ENCODE data around the gene IFT20. TPM values are rescaled to one million over a fixed set of nuclear protein-coding genes. Genes with fewer than 3 reads are reported as not detected.

Gene IFT20
- total and polyA plus RNA-seq, 9 of the 15 experiments (the other 6 are each of a cell fraction or from before 2014, with no cell fraction given) = 11.2 to 38.6 (median 20.1) TPM

DNA sequence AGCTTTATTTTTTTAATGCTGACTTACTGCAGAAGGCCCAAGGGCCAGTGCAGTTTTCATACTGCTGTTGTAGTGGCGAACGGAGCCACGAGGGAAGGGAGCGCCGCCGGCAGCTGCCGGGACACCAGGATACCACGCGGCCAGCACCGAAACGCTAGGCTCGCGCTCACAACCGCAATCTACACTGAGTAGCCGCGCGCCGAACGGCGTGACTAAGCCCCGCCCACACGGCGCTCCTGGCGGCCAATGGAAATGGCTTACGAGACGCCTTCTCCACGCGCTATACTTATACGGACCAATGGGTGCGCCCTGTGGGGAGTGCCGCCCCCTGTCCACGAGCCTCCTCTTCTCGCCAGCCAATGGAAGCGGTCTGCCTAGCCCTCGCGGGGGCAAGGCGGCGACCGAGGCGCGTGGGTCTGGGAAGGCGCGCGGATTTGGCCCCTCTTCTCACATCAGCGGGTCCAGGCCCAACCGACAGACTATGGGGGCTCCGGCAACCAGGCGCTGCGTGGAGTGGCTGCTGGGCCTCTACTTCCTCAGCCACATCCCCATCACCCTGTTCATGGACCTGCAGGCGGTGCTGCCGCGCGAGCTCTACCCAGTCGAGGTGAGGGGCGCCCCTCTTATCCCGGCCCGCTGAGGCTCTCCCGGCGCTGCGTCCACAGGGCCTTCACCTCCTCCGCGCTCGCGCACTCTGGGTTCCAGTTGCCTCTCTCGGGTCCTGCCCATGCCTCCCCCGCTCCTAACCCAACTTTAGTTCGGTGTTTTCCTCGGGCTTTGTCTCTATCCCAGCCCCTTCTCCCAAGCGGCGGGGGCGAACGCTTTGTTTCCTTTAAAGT, 16.3 kb downstream of the IFT20 start, which contains the start of gene TMEM97 (continued):
- TF ChIP-seq KAT2B (IDR thresholded peaks at IDR 0.05; ENCODE audit: low read depth, low read length) = no peak
- peak; percentile 57 for TF ChIP-seq PHF20 (IDR thresholded peaks at IDR 0.05; ENCODE audit: partially characterized antibody)
- TF ChIP-seq SLC30A9 (CRISPR knock-in tag; IDR thresholded peaks at IDR 0.05) = no peak
- TF ChIP-seq L3MBTL2 (IDR thresholded peaks at IDR 0.05) = peak; percentile 93
- TF ChIP-seq KLF6 (CRISPR knock-in tag; IDR thresholded peaks at IDR 0.05; ENCODE audit: borderline replicate concordance) = no peak
- TF ChIP-seq ZBTB17 (CRISPR knock-in tag; IDR thresholded peaks at IDR 0.05) = peak; percentile 63; the same call in 1 of the 2 replicates
- 0 out of 2 replicates have a peak, but pooled peaks have one; percentile 41 for TF ChIP-seq PML (IDR thresholded peaks at IDR 0.05; ENCODE audit: low read length)
- TF ChIP-seq TAF9B (IDR thresholded peaks at IDR 0.05; ENCODE audit: partially characterized antibody) = peak; percentile 75
- peak in 1 of 2 experiments; percentile 63; a peak in 2 of 4 replicates for TF ChIP-seq FOXK2 (conservative IDR thresholded peaks at IDR 0.05 in 1 of 2, IDR thresholded peaks at IDR 0.05 in 1 of 2; ENCODE audit: low read depth in 2 of 2)
- peak; percentile 65; the same call in 1 of the 2 replicates for TF ChIP-seq RB1 (IDR thresholded peaks at IDR 0.05; ENCODE audit: low read depth)
- 0 out of 2 replicates have a peak, but pooled peaks have one; percentile 18 for TF ChIP-seq GTF2F1 (IDR thresholded peaks at IDR 0.05; ENCODE audit: low read depth, low read length)
- TF ChIP-seq JUND (IDR thresholded peaks at IDR 0.05; ENCODE audit: borderline replicate concordance, low read depth, low read length) = no peak; the same call in 1 of the 2 replicates
- no peak for TF ChIP-seq JUND (tag; IDR thresholded peaks at IDR 0.05; ENCODE audit: borderline replicate concordance, low read depth, low read length)
- peak; percentile 76 for TF ChIP-seq EGR1 (conservative IDR thresholded peaks at IDR 0.05)
- TF ChIP-seq, protein P1, sequence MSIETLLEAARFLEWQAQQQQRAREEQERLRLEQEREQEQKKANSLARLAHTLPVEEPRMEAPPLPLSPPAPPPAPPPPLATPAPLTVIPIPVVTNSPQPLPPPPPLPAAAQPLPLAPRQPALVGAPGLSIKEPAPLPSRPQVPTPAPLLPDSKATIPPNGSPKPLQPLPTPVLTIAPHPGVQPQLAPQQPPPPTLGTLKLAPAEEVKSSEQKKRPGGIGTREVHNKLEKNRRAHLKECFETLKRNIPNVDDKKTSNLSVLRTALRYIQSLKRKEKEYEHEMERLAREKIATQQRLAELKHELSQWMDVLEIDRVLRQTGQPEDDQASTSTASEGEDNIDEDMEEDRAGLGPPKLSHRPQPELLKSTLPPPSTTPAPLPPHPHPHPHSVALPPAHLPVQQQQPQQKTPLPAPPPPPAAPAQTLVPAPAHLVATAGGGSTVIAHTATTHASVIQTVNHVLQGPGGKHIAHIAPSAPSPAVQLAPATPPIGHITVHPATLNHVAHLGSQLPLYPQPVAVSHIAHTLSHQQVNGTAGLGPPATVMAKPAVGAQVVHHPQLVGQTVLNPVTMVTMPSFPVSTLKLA (conservative IDR thresholded peaks at IDR 0.05) = peak; percentile 98 to 99
- no peak; the same call in none of the 2 replicates for TF ChIP-seq ETS1 (conservative IDR thresholded peaks at IDR 0.05; ENCODE audit: control insufficient read depth, low read depth, low read length)
- 0 out of 2 replicates have a peak, but pooled peaks have one; percentile 24 for TF ChIP-seq CEBPG (CRISPR knock-in tag; IDR thresholded peaks at IDR 0.05)
- no peak for TF ChIP-seq CEBPG (tag; conservative IDR thresholded peaks at IDR 0.05 in 1 of 2, IDR thresholded peaks at IDR 0.05 in 1 of 2)
- TF ChIP-seq, protein P2, sequence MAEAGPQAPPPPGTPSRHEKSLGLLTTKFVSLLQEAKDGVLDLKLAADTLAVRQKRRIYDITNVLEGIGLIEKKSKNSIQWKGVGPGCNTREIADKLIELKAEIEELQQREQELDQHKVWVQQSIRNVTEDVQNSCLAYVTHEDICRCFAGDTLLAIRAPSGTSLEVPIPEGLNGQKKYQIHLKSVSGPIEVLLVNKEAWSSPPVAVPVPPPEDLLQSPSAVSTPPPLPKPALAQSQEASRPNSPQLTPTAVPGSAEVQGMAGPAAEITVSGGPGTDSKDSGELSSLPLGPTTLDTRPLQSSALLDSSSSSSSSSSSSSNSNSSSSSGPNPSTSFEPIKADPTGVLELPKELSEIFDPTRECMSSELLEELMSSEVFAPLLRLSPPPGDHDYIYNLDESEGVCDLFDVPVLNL (CRISPR knock-in tag; IDR thresholded peaks at IDR 0.05; ENCODE audit: low read depth) = no peak
- peak in 1 of 2 experiments; percentile 48; a peak in 1 of 4 replicates for TF ChIP-seq SRF (CRISPR knock-in tag; IDR thresholded peaks at IDR 0.05)
- TF ChIP-seq ZNF232 (CRISPR knock-in tag; IDR thresholded peaks at IDR 0.05) = no peak
- peak; percentile 43; the same call in 1 of the 2 replicates for TF ChIP-seq MXI1 (IDR thresholded peaks at IDR 0.05; ENCODE audit: low read depth, low read length)
- TF ChIP-seq SMAD2 (IDR thresholded peaks at IDR 0.05; ENCODE audit: low read depth, low read length) = no peak
- TF ChIP-seq RBFOX2 (IDR thresholded peaks at IDR 0.05; ENCODE audit: low read depth, low read length) = peak; percentile 98

Measured in K562 (cell line).